K562 (cell line): ENCODE measurements around the gene UQCC2. TPM values are rescaled to one million over a fixed set of nuclear protein-coding genes. Genes with fewer than 3 reads are reported as not detected.

ENCODE experiments used
- ATAC-seq: fragments of 200-7000 bp; cut with Tn5 transposase; 3 replicates; pipeline ENCODE4 v1.9.1; 2020; ENCODE audit warnings: moderate library complexity
- BruUV-seq: library from RNA; stranded (reverse); fragments of 400-500 nt; replicated peaks from 2 replicates; lab custom pipeline; 2021; lab: Mats Ljungman, UMichigan
- CTCF ChIA-PET: fragments of 300-600 bp; formaldehyde crosslinking; extraction: SDS; loops from one replicate; lab custom pipeline; 2021; ENCODE audit warnings: low intra/inter-chr PET ratio; lab: Yijun Ruan, JAX
- POLR2A ChIA-PET: fragments of 300-600, 350-650 bp; sonication (Branson Sonifier 250); formaldehyde crosslinking; extraction: SDS; loops from one replicate; lab custom pipeline; 2021; ENCODE audit warnings: antibody characterized with exemption, inconsistent platforms; lab: Yijun Ruan, JAX
- DNase-seq, 4 experiments: peaks; one replicate each; pipeline versions ENCODE4 v3.0.0 to v3.0.0-alpha.2; 2011 to 2018; ENCODE audit warnings: low spot score in 3 of 4, mixed read lengths in 3 of 4; ENCODE audit errors: extremely low read depth in 1 of 4
- FAIRE-seq: peaks from 2 replicates; lab custom pipeline; 2011; peaks lifted over from hg19 to GRCh38; lab: Jason Lieb, UNC
- H2AFZ ChIP-seq: 2 replicates; pipeline ENCODE4 v1.6.0; 2011; ENCODE audit warnings: low read depth, low read length, control low read depth, inconsistent platforms
- H3K27ac ChIP-seq: fragments of 200-600 bp; 3 replicates; pipeline ENCODE4 v1.8.0; 2011; ENCODE audit warnings: low read depth, mild to moderate bottlenecking, control low read depth, inconsistent platforms, low read length, moderate library complexity, mixed read lengths; ENCODE audit errors: extremely low read depth
- H3K27me3 ChIP-seq, 2 experiments: fragments of 300-600 bp in 1 of 2; 2 replicates in 1 of 2; 3 replicates in 1 of 2; pipeline versions ENCODE4 v1.6.0 to v1.8.0; 2011; ENCODE audit warnings: inconsistent platforms in 2 of 2, low read length in 2 of 2, mild to moderate bottlenecking in 1 of 2, mixed read lengths in 1 of 2, moderate library complexity in 1 of 2; ENCODE audit not compliant: control insufficient read depth in 2 of 2, insufficient read depth in 2 of 2
- H3K36me3 ChIP-seq: fragments of 300-600 bp; 3 replicates; pipeline ENCODE4 v1.8.0; 2011; ENCODE audit warnings: mild to moderate bottlenecking, low read length, inconsistent platforms; ENCODE audit not compliant: control insufficient read depth, insufficient read depth
- H3K4me1 ChIP-seq, 2 experiments: fragments of 200-600 bp in 1 of 2; replicated peaks in 1 of 2; 2 replicates in 1 of 2; 3 replicates in 1 of 2; pipeline versions ENCODE4 v1.5.1 to v1.8.0; 2011; ENCODE audit warnings: inconsistent platforms in 2 of 2, low read length in 2 of 2, mild to moderate bottlenecking in 1 of 2, mixed read lengths in 1 of 2, moderate library complexity in 1 of 2; ENCODE audit not compliant: control insufficient read depth in 2 of 2, insufficient read depth in 2 of 2
- H3K4me2 ChIP-seq: 2 replicates; pipeline ENCODE4 v1.6.1; 2011; ENCODE audit warnings: low read length, control low read depth, inconsistent platforms, mixed read lengths; ENCODE audit not compliant: insufficient read depth
- H3K4me3 ChIP-seq: fragments of 200-600 bp; sonication (generic), shearing (Covaris generic); 2 replicates; pipeline ENCODE4 v1.5.1; 2016; ENCODE audit warnings: control low read depth, inconsistent platforms
- H3K79me2 ChIP-seq: fragments of 200-600 bp; 3 replicates; pipeline ENCODE4 v1.8.0; 2011; ENCODE audit warnings: low read length, inconsistent platforms; ENCODE audit not compliant: control insufficient read depth, insufficient read depth
- H3K9ac ChIP-seq, 2 experiments: 2 replicates each; pipeline versions ENCODE4 v1.6.0 to v1.6.1; 2011; ENCODE audit warnings: low read depth in 2 of 2, low read length in 2 of 2, control low read depth in 1 of 2, inconsistent platforms in 1 of 2, mild to moderate bottlenecking in 1 of 2, mixed read lengths in 1 of 2; ENCODE audit not compliant: insufficient read depth in 1 of 2
- H3K9me1 ChIP-seq: one replicate; pipeline ENCODE4 v1.6.0; 2011; ENCODE audit warnings: inconsistent platforms, mild to moderate bottlenecking, low read length, moderate library complexity; ENCODE audit not compliant: control insufficient read depth, insufficient read depth
- H3K9me3 ChIP-seq: replicated peaks from 2 replicates; pipeline ENCODE4 v1.5.1; 2011; ENCODE audit warnings: low read depth, low read length, inconsistent platforms; ENCODE audit not compliant: control insufficient read depth, insufficient read depth
- H4K20me1 ChIP-seq: replicated peaks from 2 replicates; pipeline ENCODE4 v1.6.1; 2011; ENCODE audit warnings: low read length, inconsistent platforms, mixed read lengths; ENCODE audit not compliant: control insufficient read depth, insufficient read depth
- C11orf30 ChIP-seq: fragments of 450-650 bp; IDR thresholded peaks from 2 replicates; pipeline ENCODE4 v1.6.1; 2016; ENCODE audit warnings: low read depth, mild to moderate bottlenecking
- CBFA2T3 ChIP-seq: fragments of 450-650 bp; IDR thresholded peaks from 2 replicates; pipeline ENCODE4 v1.6.1; 2017
- HNRNPK ChIP-seq: fragments of 200-400 bp; formaldehyde crosslinking; IDR thresholded peaks from one replicate; pipeline ENCODE4 v1.6.1; 2018; ENCODE audit warnings: mild to moderate bottlenecking, low read depth, low read length; ENCODE audit not compliant: poor library complexity, severe bottlenecking
- KLF10 ChIP-seq: fragments of 250-450 bp; sonication (Bioruptor Pico); IDR thresholded peaks from 2 replicates; pipeline ENCODE4 v1.6.1; 2021; ENCODE audit warnings: matching md5 sums
- MIER1 ChIP-seq: fragments of 450-650 bp; IDR thresholded peaks from 2 replicates; pipeline ENCODE4 v1.6.1; 2016; ENCODE audit warnings: antibody characterized with exemption, mild to moderate bottlenecking, low read depth
- MTF1 ChIP-seq: fragments of 250-450 bp; sonication (Bioruptor Pico); IDR thresholded peaks from 2 replicates; pipeline ENCODE4 v1.9.0; 2021; ENCODE audit warnings: moderate library complexity, mild to moderate bottlenecking, inconsistent platforms, borderline replicate concordance
- NFIC ChIP-seq: fragments of 450-650 bp; IDR thresholded peaks from 2 replicates; pipeline ENCODE4 v1.6.1; 2017; ENCODE audit warnings: mild to moderate bottlenecking, inconsistent platforms
- PHTF2 ChIP-seq: fragments of 250-450 bp; sonication (Bioruptor Pico); IDR thresholded peaks from 2 replicates; pipeline ENCODE4 v1.5.0; 2021; ENCODE audit warnings: mild to moderate bottlenecking
- POLR2G ChIP-seq: fragments of 200-400 bp; formaldehyde crosslinking; IDR thresholded peaks from 2 replicates; pipeline ENCODE4 v1.6.1; 2017; ENCODE audit warnings: low read depth, mild to moderate bottlenecking, antibody characterized with exemption, low read length, moderate library complexity
- SIN3A ChIP-seq, 2 experiments: fragments of 150-350 bp in 1 of 2; IDR thresholded peaks; 2 replicates each; pipeline ENCODE4 v1.6.1; 2011 to 2016; ENCODE audit warnings: borderline replicate concordance in 2 of 2, low read depth in 2 of 2, low read length in 2 of 2, mild to moderate bottlenecking in 2 of 2, moderate library complexity in 2 of 2; ENCODE audit not compliant: control insufficient read depth in 1 of 2
- TAF1 ChIP-seq: IDR thresholded peaks from 2 replicates; pipeline ENCODE4 v1.6.1; 2011; ENCODE audit warnings: mild to moderate bottlenecking, low read length, moderate library complexity; ENCODE audit not compliant: insufficient read depth, control insufficient read depth, severe bottlenecking; ENCODE audit errors: extremely low read depth
- THRAP3 ChIP-seq: fragments of 450-650 bp; IDR thresholded peaks from 2 replicates; pipeline ENCODE4 v1.6.1; 2016; ENCODE audit warnings: mild to moderate bottlenecking, inconsistent platforms, borderline replicate concordance
- ZNF224 ChIP-seq: sonication (generic); formaldehyde crosslinking; IDR thresholded peaks from 2 replicates; pipeline ENCODE4 v1.8.0; 2022; ENCODE audit warnings: mild to moderate bottlenecking, missing genetic modification reagents
- ZNF436 ChIP-seq: fragments of 250-450, 450-650 bp; sonication (Bioruptor Pico); formaldehyde crosslinking; IDR thresholded peaks from 2 replicates; pipeline ENCODE4 v1.7.0; 2020; ENCODE audit warnings: mild to moderate bottlenecking
- WGBS: fragments of 100-300 bp; shearing (Covaris generic); methylation state at CpG from one replicate; pipeline ENCODE4 v1.1.6; 2016; ENCODE audit warnings: low coverage, mixed read lengths; ENCODE audit not compliant: insufficient coverage; ENCODE audit errors: missing lambda C conversion rate; 5-methylcytosine and 5-hydroxymethylcytosine counted together
- in situ Hi-C: fragments of 300-500 bp; cut with MboI; formaldehyde crosslinking; loops from 4 replicates; pipeline ENCODE4 v1.15.0; 2018; ENCODE audit warnings: inconsistent platforms, mixed read lengths
- intact Hi-C: fragments of 100-400 bp; cut with micrococcal nuclease; formaldehyde crosslinking; loops from 2 replicates; pipeline ENCODE4 v1.14.2; 2022
- polyA plus RNA-seq, 8 experiments: library from polyadenylated mRNA; depleted of rRNA in 4 of 8; stranded (reverse) in 5 of 8; unstranded in 3 of 8; fragments of >200 nt; fragmentation: Nextera tagmentation in 2 of 8; fragmentation: Illumina TruSeq in 1 of 8; extraction: Ambion mirVana in 2 of 8; extraction: Trizol in 1 of 8; gene quantifications; 2 replicates each; pipeline versions ENCODE4 v1.2.1 to v1.2.3, GENCODE V29; 2011 to 2014; ENCODE audit warnings: inconsistent platforms in 1 of 8, missing spikeins in 1 of 8
- total RNA-seq, 7 experiments: library from RNA; depleted of rRNA in 6 of 7; stranded (reverse); fragments of >200 nt in 6 of 7; fragmentation: Illumina TruSeq in 2 of 7; extraction: Trizol in 2 of 7; gene quantifications; 2 replicates each; pipeline versions ENCODE4 v1.2.1 to v1.2.3, GENCODE V29; 2011 to 2021; ENCODE audit warnings: low replicate concordance in 1 of 7
- TF ChIP-seq, protein P1 (sequence below): sonication (generic); formaldehyde crosslinking; IDR thresholded peaks from 2 replicates; pipeline ENCODE4 v1.8.1; 2022; ENCODE audit warnings: missing genetic modification reagents
- TF ChIP-seq, protein P2 (sequence below): fragments of 450-650 bp; formaldehyde crosslinking; IDR thresholded peaks from 2 replicates; pipeline ENCODE4 v1.4.0; 2022; ENCODE audit warnings: mild to moderate bottlenecking, moderate library complexity

UQCC2 gene
- total and polyA plus RNA-seq, 9 of the 15 experiments (the other 6 are each of a cell fraction or from before 2014, with no cell fraction given) = 58.5 to 927 (median 158) TPM

DNA sequence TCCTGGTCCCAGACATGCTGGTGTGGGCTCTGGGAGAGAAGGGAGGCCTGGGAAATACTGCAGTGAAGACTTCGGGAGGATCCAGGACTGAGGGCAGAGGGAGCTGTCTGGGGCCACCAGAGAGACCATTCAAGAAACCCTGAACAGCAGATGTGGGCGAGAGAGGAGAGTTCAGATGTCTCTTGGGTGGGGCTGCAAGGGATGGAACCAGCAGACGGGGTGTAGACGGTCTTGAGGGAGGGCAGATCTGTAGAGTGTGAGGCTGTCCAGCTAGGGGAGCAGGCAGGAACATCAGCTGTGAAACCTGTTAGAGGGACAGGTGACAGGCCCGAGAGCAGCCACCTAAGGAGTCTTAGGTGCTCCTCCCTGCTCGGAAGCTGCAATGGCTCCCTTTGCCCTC, 51.5 kb downstream of the UQCC2 start (continued):
- TF ChIP-seq KLF10 (no peak), PHTF2 (CRISPR knock-in tag) (no peak), TAF1 (no peak), SIN3A (IDR thresholded peaks at IDR 0.05; ENCODE audit: borderline replicate concordance in 2 of 2, control insufficient read depth in 1 of 2, low read depth in 2 of 2, low read length in 2 of 2) (no peak), HNRNPK (no peak), THRAP3 (no peak), CBFA2T3 (no peak)

DNA sequence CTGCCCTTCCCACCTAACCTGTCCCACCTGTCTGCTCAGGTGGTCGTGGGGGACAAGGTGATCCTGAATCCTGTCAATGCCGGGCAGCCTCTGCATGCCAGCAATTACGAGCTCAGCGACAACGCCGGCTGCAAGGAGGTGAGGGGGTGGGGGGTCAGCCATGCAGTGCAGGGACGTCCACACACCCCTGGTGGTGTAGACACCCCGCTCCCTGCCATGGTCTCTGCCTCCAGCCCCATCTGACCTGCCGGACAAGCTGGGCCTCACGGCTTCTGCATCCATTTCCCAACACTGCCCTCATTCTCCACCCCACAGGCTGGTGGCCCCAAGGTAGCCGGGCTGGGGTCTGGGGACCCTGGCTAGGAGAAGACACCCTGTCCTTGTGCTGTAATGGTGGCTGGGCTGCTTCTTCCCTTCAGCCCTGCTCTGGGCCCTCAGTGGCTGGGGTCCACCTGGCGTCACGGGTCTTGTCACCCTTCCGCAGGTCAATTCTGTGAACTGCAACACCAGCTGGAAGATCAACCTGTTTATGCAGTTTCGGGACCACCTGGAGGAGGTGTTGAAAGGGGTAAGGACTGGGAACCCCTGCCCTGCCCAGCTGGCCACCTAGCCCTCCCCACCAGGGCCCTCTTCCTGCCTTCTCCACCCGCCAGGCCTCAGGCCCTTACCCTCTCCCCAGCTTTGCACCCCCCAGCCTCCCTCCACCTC, 52.4 kb downstream of the UQCC2 start:
- no TSS peak for BruUV-seq
- Histone ChIP-seq H3K27ac (no peak overlapping the region), H3K79me2 (no peaks in the 10 kb centered on the region), H3K27me3 (no peaks in the 10 kb centered on the region), H3K9ac (peak overlapping the region in 1 of 2 experiments; percentile 4; a peak in 1 of 4 replicates), H3K9me3 (no peaks in the 10 kb centered on the region), H3K9me1 (no peaks in the 10 kb centered on the region), H3K4me3 (no peak overlapping the region), H3K4me2 (no peak overlapping the region), H2AFZ (no peak overlapping the region), H3K36me3 (peaks cover 56% of the 10 kb centered on the region; the same call in 2 of the 3 replicates), H3K4me1 (0 out of 5 replicates have a peak, but pooled peaks cover 0 to 4% of the 10 kb centered on the region in 2 experiments), H4K20me1 (peaks cover 11% of the 10 kb centered on the region)
- CTCF ChIA-PET = no interaction called here
- FAIRE-seq (no peak), DNase-seq (no peak), ATAC-seq (no peak)
- intact Hi-C loops = no loop called here
- TF ChIP-seq MIER1 = no peak
- TF ChIP-seq, protein P1, sequence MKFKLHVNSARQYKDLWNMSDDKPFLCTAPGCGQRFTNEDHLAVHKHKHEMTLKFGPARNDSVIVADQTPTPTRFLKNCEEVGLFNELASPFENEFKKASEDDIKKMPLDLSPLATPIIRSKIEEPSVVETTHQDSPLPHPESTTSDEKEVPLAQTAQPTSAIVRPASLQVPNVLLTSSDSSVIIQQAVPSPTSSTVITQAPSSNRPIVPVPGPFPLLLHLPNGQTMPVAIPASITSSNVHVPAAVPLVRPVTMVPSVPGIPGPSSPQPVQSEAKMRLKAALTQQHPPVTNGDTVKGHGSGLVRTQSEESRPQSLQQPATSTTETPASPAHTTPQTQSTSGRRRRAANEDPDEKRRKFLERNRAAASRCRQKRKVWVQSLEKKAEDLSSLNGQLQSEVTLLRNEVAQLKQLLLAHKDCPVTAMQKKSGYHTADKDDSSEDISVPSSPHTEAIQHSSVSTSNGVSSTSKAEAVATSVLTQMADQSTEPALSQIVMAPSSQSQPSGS (CRISPR knock-in tag) = no peak
- TF ChIP-seq NFIC = no peak
- no peak for TF ChIP-seq ZNF436 (CRISPR knock-in tag)
- no peak for TF ChIP-seq ZNF224 (CRISPR knock-in tag)
- TF ChIP-seq, protein P2, sequence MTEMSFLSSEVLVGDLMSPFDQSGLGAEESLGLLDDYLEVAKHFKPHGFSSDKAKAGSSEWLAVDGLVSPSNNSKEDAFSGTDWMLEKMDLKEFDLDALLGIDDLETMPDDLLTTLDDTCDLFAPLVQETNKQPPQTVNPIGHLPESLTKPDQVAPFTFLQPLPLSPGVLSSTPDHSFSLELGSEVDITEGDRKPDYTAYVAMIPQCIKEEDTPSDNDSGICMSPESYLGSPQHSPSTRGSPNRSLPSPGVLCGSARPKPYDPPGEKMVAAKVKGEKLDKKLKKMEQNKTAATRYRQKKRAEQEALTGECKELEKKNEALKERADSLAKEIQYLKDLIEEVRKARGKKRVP (CRISPR knock-in tag) = no peak
- TF ChIP-seq POLR2G = peak; percentile 35; the same call in 1 of the 2 replicates
- no peak for TF ChIP-seq MTF1 (CRISPR knock-in tag)
- no peak for TF ChIP-seq C11orf30
- WGBS = 87% methylated on average over 16 of the region's 16 CpGs
- POLR2A ChIA-PET = interaction anchor here (0.6 to 1.3 kb wide), 2 partner anchors 8 to 404 kb away, joined by 3 read pairs; no protein-coding TSS in a partner anchor
- in situ Hi-C loops = no loop called here
